Measurements from ENCODE around the gene TSPAN31. TPM values are rescaled to one million over a fixed set of nuclear protein-coding genes. Genes with fewer than 3 reads are reported as not detected.

TSPAN31 gene
- total and polyA plus RNA-seq, 2 of the 8 experiments (the other 6 are each of a cell fraction or from before 2014, with no cell fraction given): 15.8 to 31.4 TPM

DNA sequence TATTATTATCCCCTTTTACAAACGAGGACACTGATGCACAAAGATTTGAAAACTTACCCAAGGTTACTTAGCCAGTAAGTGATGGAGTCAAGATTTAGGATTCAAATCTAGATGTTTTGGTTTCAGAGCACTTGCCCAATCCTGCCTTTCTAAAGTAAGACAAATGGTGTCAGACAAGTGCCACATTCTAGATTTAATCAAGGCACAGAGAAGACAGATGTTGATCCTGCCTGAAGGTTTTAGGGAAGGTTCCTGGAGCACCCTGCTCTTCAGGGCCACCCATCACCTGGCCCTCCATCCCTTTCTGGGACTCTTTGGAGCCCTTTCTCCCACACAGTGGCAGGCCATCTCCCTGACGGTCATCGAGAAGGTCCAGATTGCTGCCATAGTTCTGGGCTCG lies 12.9 kb downstream of the TSPAN31 start (continued):
- no peak for TF ChIP-seq RXRA (IDR thresholded peaks at IDR 0.05; ENCODE audit: insufficient read depth, low read depth, low read length)

Measured in H1 (cell line).